Gastroesophageal sphincter (tissue), 4 donors: Measurements from ENCODE around the gene IL1RAPL1. TPM values are rescaled to one million over a fixed set of nuclear protein-coding genes. Genes with fewer than 3 reads are reported as not detected.

ENCODE experiments used
- ATAC-seq: fragments of 150-250 bp; one replicate; pipeline ENCODE4 v1.9.1; 2016; ENCODE audit warnings: mild to moderate bottlenecking, moderate library complexity
- H3K27ac ChIP-seq, 4 donors: fragments of 200-600 bp; sonication (generic) in 3 of 4; 1 replicate in 3 of 4; 2 replicates in 1 of 4; pipeline ENCODE4 v1.5.1; 2016 to 2019
- H3K27me3 ChIP-seq: fragments of 200-600 bp; sonication (generic); one replicate; pipeline ENCODE4 v1.5.1; 2019
- H3K36me3 ChIP-seq, 2 donors: fragments of 200-600 bp; sonication (generic); one replicate each; pipeline ENCODE4 v1.5.1; 2019; ENCODE audit warnings: control low read depth in 1 of 2
- H3K4me1 ChIP-seq, 3 donors: fragments of 200-600 bp; sonication (generic); 1 replicate in 2 of 3; 2 replicates in 1 of 3; pipeline ENCODE4 v1.5.1; 2016 to 2019; ENCODE audit warnings: control low read depth in 2 of 3
- H3K4me3 ChIP-seq, 2 donors: fragments of 200-600 bp; sonication (generic); one replicate each; pipeline ENCODE4 v1.5.1; 2019; ENCODE audit warnings: mild to moderate bottlenecking in 1 of 2, moderate library complexity in 1 of 2
- H3K9me3 ChIP-seq, 3 donors: fragments of 200-600 bp; sonication (generic); one replicate each; pipeline ENCODE4 v1.5.1; 2017 to 2019; ENCODE audit warnings: control low read depth in 2 of 3
- EP300 ChIP-seq: sonication (generic); formaldehyde crosslinking; IDR thresholded peaks from one replicate; pipeline ENCODE4 v1.6.1; 2017; ENCODE audit warnings: antibody characterized with exemption, mild to moderate bottlenecking
- POLR2A ChIP-seq, 2 donors: fragments of 450-650 bp; IDR thresholded peaks; one replicate each; pipeline ENCODE4 v1.6.1; 2017; ENCODE audit warnings: antibody characterized with exemption in 2 of 2, mild to moderate bottlenecking in 2 of 2, moderate library complexity in 1 of 2
- POLR2AphosphoS5 ChIP-seq: sonication (generic); formaldehyde crosslinking; IDR thresholded peaks from one replicate; pipeline ENCODE4 v1.6.1; 2017; ENCODE audit warnings: antibody characterized with exemption
- WGBS, 2 donors: methylation state at CpG; one replicate each; pipeline ENCODE4 v1.1.5; 2018; ENCODE audit warnings: low coverage in 1 of 2; 5-methylcytosine and 5-hydroxymethylcytosine counted together
- total RNA-seq, 4 donors: library from RNA; depleted of rRNA; stranded (reverse); fragments of >200 nt; gene quantifications; one replicate each; pipeline ENCODE4 v1.1.0, GENCODE V29; 2016
- TF ChIP-seq, protein P1 (sequence below), 4 experiments: fragments of 200-600 bp in 2 of 4; fragments of 450-650 bp in 2 of 4; sonication (generic) in 1 of 4; IDR thresholded peaks; one replicate each; pipeline ENCODE4 v1.5.1; 2017 to 2019; ENCODE audit warnings: antibody characterized with exemption in 4 of 4, mild to moderate bottlenecking in 2 of 4, moderate library complexity in 2 of 4

Gene IL1RAPL1
- total RNA-seq, 4 donors from 2014 or later = 0.27 to 1.6 (median 0.44) TPM

DNA sequence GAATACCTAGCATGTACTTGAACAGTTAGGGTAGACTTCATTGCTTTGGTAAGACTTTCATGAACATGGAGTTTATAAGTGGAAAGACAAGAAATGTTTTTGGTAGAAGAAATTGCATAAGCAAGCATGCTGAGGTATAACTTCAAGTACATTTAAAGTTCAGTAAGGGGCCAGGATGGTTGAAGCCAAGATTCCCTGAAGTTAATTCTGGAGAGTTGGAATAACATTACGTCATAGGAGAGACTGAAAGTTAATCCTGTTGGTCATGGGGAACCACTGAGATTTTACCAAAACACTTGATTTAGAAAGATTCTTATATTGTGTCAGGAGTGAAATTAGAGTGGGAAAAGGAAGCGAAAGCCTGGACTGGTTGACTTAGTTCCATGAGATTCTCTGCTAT, 860.6 kb downstream of the IL1RAPL1 start:
- no peak for ATAC-seq
- Histone ChIP-seq H3K27ac (no peak overlapping the region), H3K27me3 (no peaks in the 10 kb centered on the region), H3K4me1 (no peaks in the 10 kb centered on the region), H3K4me3 (no peak overlapping the region), H3K36me3 (no peaks in the 10 kb centered on the region), H3K9me3 (no peaks in the 10 kb centered on the region)
- WGBS, 2 donors = 59 to 100% methylated on average over 1 to 2 of the region's 2 CpGs
- TF ChIP-seq POLR2AphosphoS5 (no peak), POLR2A (IDR thresholded peaks at IDR 0.05) (no peak), EP300 (no peak)
- TF ChIP-seq, protein P1, sequence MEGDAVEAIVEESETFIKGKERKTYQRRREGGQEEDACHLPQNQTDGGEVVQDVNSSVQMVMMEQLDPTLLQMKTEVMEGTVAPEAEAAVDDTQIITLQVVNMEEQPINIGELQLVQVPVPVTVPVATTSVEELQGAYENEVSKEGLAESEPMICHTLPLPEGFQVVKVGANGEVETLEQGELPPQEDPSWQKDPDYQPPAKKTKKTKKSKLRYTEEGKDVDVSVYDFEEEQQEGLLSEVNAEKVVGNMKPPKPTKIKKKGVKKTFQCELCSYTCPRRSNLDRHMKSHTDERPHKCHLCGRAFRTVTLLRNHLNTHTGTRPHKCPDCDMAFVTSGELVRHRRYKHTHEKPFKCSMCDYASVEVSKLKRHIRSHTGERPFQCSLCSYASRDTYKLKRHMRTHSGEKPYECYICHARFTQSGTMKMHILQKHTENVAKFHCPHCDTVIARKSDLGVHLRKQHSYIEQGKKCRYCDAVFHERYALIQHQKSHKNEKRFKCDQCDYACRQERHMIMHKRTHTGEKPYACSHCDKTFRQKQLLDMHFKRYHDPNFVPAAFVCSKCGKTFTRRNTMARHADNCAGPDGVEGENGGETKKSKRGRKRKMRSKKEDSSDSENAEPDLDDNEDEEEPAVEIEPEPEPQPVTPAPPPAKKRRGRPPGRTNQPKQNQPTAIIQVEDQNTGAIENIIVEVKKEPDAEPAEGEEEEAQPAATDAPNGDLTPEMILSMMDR (IDR thresholded peaks at IDR 0.05) = no peak

DNA sequence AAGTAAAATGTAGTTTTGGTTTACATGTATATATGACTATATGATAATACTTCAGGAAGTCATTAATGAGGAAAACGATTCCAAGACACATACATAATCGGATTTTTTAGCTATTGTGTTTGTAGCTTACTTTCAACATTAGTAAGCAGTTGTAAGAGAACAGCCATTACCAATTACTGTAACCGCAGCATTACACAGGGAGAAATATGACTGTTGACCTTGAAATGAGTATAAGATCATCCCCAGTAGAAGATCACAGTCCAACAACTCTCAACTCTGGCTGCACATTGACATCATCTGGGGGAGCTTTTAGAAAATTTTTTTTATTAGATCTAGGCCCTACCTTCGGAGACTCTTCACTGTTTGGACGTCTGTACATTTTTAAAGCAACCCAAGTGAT, 866.1 kb downstream of the IL1RAPL1 start:
- H3K27me3 ChIP-seq = no peaks in the 10 kb centered on the region
- ATAC-seq = no peak
- H3K9me3 ChIP-seq = no peaks in the 10 kb centered on the region
- TF ChIP-seq EP300 (no peak), POLR2A (IDR thresholded peaks at IDR 0.05) (no peak), POLR2AphosphoS5 (no peak)
- TF ChIP-seq, protein P1 (IDR thresholded peaks at IDR 0.05) = no peak
- no peak overlapping the region for H3K27ac ChIP-seq
- H3K4me1 ChIP-seq = no peaks in the 10 kb centered on the region
- H3K4me3 ChIP-seq = no peak overlapping the region
- WGBS, 2 donors = 89 to 93% methylated on average over 3 to 4 of the region's 5 CpGs
- H3K36me3 ChIP-seq = no peaks in the 10 kb centered on the region

DNA sequence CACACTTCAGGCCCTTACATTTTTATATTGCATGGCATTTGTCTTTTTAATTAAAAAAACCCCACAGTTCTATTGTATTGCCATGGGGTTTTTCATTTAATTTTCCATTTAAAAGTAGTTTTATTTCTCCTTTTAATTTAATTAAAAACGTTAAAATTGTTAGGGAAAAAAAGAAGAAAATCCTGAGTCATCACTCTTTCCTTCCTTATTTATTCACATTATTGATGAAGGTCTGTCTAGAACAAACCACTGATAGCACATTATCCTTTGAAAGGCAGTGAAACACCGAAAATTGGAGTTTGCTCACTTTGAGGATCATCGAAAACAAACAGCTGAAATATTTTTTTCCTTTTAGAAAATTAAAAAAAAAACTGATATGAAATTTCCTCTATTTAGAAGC, 868.5 kb downstream of the IL1RAPL1 start:
- Histone ChIP-seq H3K27me3 (no peaks in the 10 kb centered on the region), H3K36me3 (no peaks in the 10 kb centered on the region), H3K4me3 (no peak overlapping the region), H3K9me3 (no peaks in the 10 kb centered on the region), H3K27ac (no peak overlapping the region), H3K4me1 (no peaks in the 10 kb centered on the region)
- TF ChIP-seq EP300 = no peak
- no peak for TF ChIP-seq POLR2AphosphoS5
- no peak for TF ChIP-seq POLR2A (IDR thresholded peaks at IDR 0.05)
- TF ChIP-seq, protein P1 (IDR thresholded peaks at IDR 0.05) = no peak
- 59 to 68% methylated on average over 3 of the region's 3 CpGs for WGBS, 2 donors
- ATAC-seq = no peak

DNA sequence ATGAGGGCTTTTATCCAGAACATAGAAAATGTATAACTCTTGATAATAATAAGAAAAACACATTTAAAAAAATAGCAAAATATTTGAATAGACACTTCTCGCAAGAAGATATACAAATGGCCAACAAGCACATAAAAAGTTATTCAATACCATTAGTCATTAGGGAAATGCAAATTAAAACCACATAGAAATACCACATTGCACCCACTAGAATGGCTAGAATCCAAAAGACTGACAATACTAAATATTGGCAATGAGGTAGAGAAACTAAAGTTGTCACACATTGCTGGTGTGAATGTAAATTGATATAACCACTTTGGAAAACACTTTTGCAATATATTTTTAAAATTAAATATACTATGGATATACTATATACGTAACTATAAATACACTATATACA, 873.8 kb downstream of the IL1RAPL1 start:
- ATAC-seq = no peak
- TF ChIP-seq POLR2A (IDR thresholded peaks at IDR 0.05) (no peak), POLR2AphosphoS5 (no peak)
- H3K9me3 ChIP-seq = no peaks in the 10 kb centered on the region
- H3K4me3 ChIP-seq = no peak overlapping the region
- no peaks in the 10 kb centered on the region for H3K27me3 ChIP-seq
- no peak overlapping the region for H3K27ac ChIP-seq
- 71 to 85% methylated on average over 1 of the region's 2 CpGs for WGBS, 2 donors
- no peaks in the 10 kb centered on the region for H3K4me1 ChIP-seq
- H3K36me3 ChIP-seq = no peaks in the 10 kb centered on the region

DNA sequence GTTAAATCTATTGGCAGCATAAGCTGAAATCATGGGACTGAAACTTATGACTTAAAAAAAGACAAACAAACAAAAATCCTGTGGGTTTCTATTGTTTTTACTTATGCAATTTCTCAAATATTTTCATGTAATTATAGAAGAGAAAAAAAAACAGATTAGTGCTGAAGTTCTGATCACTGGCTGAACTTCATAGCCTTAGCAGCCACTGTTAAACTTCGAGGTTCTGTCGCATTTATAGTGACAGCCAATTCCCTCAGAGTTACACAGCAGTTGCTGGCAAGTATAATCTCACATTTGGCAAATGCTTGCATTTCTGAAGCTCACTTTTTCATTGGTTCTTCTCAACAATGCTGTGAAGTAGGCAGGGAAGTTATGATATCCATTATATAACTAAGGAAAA, 879.2 kb downstream of the IL1RAPL1 start:
- H3K27me3 ChIP-seq = no peaks in the 10 kb centered on the region
- TF ChIP-seq EP300 (no peak), POLR2AphosphoS5 (no peak), POLR2A (IDR thresholded peaks at IDR 0.05) (no peak)
- TF ChIP-seq, protein P1 (IDR thresholded peaks at IDR 0.05) = no peak
- no peak overlapping the region for H3K27ac ChIP-seq
- ATAC-seq = no peak
- no peaks in the 10 kb centered on the region for H3K4me1 ChIP-seq
- WGBS, 2 donors = 0 to 50% methylated on average over 2 of the region's 2 CpGs
- H3K36me3 ChIP-seq = no peaks in the 10 kb centered on the region
- H3K9me3 ChIP-seq = no peaks in the 10 kb centered on the region
- H3K4me3 ChIP-seq = no peak overlapping the region
